Endothelial cell (in vitro differentiated cells): ENCODE results near the gene FAM53B. TPM values are rescaled to one million over a fixed set of nuclear protein-coding genes. Genes with fewer than 3 reads are reported as not detected.
"Not testable (repeated sequence)": the region's sequence is repeated elsewhere in the genome, so short reads cannot be mapped to it uniquely, and the experiment has no call there.

Experiments
- DNase-seq: peaks from one replicate; pipeline ENCODE4 v3.0.0; 2021; ENCODE audit warnings: low spot score
- H3K27ac Mint-ChIP-seq: one replicate; pipeline ENCODE4 v1.8.0; 2021; ENCODE audit warnings: mixed read lengths, inconsistent platforms; ENCODE audit not compliant: unreplicated experiment
- H3K27me3 Mint-ChIP-seq: one replicate; pipeline ENCODE4 v1.8.0; 2021; ENCODE audit warnings: mild to moderate bottlenecking, moderate library complexity, mixed read lengths, inconsistent platforms; ENCODE audit not compliant: unreplicated experiment
- H3K36me3 Mint-ChIP-seq: one replicate; pipeline ENCODE4 v1.8.0; 2021; ENCODE audit warnings: mild to moderate bottlenecking, low read depth, mixed read lengths, inconsistent platforms; ENCODE audit not compliant: unreplicated experiment
- H3K4me1 Mint-ChIP-seq: one replicate; pipeline ENCODE4 v1.8.0; 2021; ENCODE audit warnings: mild to moderate bottlenecking, mixed read lengths, inconsistent platforms; ENCODE audit not compliant: unreplicated experiment
- H3K4me3 Mint-ChIP-seq: one replicate; pipeline ENCODE4 v1.8.0; 2021; ENCODE audit warnings: mild to moderate bottlenecking, mixed read lengths, inconsistent platforms; ENCODE audit not compliant: unreplicated experiment
- H3K9me3 Mint-ChIP-seq: one replicate; pipeline ENCODE4 v1.8.0; 2021; ENCODE audit warnings: mixed read lengths, inconsistent platforms; ENCODE audit not compliant: unreplicated experiment
- total RNA-seq: library from RNA; stranded (reverse); fragmentation: NEBNext Ultra II Directional; extraction: Animal tissue kit (Norgen Biotek cat#: 25700); gene quantifications from one replicate; pipeline ENCODE4 v1.2.1, GENCODE V29; 2021; ENCODE audit not compliant: unreplicated experiment
- TF ChIP-seq, protein P1 (sequence below): fragments of 200-600 bp; sonication (generic); IDR thresholded peaks from one replicate; pipeline ENCODE4 v1.5.0; 2021; ENCODE audit warnings: antibody characterized with exemption; ENCODE audit not compliant: unreplicated experiment

Gene FAM53B
- total RNA-seq, 1 donor from 2014 or later: 21.0 TPM

GRCh38 chr10:124754227-124754626, 10.0 kb upstream of the FAM53B start:
- TF ChIP-seq, protein P1, sequence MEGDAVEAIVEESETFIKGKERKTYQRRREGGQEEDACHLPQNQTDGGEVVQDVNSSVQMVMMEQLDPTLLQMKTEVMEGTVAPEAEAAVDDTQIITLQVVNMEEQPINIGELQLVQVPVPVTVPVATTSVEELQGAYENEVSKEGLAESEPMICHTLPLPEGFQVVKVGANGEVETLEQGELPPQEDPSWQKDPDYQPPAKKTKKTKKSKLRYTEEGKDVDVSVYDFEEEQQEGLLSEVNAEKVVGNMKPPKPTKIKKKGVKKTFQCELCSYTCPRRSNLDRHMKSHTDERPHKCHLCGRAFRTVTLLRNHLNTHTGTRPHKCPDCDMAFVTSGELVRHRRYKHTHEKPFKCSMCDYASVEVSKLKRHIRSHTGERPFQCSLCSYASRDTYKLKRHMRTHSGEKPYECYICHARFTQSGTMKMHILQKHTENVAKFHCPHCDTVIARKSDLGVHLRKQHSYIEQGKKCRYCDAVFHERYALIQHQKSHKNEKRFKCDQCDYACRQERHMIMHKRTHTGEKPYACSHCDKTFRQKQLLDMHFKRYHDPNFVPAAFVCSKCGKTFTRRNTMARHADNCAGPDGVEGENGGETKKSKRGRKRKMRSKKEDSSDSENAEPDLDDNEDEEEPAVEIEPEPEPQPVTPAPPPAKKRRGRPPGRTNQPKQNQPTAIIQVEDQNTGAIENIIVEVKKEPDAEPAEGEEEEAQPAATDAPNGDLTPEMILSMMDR: no peak
- H3K4me3 Mint-ChIP-seq: no peak overlapping the region
- H3K4me1 Mint-ChIP-seq: peaks cover 8% of the 10 kb centered on the region
- no peaks in the 10 kb centered on the region for H3K36me3 Mint-ChIP-seq
- H3K27me3 Mint-ChIP-seq: peaks cover 2% of the 10 kb centered on the region
- H3K27ac Mint-ChIP-seq: no peak overlapping the region
- H3K9me3 Mint-ChIP-seq: no peaks in the 10 kb centered on the region
- no peak for DNase-seq

GRCh38 chr10:124748953-124749645, 4.9 kb upstream of the FAM53B start:
- Mint-ChIP-seq H3K36me3 (peaks cover 9% of the 10 kb centered on the region), H3K4me3 (no peak overlapping the region), H3K9me3 (no peaks in the 10 kb centered on the region), H3K27ac (no peak overlapping the region), H3K4me1 (peaks cover 9% of the 10 kb centered on the region), H3K27me3 (no peaks in the 10 kb centered on the region)
- TF ChIP-seq, protein P1: no peak
- DNase-seq: no peak

DNA sequence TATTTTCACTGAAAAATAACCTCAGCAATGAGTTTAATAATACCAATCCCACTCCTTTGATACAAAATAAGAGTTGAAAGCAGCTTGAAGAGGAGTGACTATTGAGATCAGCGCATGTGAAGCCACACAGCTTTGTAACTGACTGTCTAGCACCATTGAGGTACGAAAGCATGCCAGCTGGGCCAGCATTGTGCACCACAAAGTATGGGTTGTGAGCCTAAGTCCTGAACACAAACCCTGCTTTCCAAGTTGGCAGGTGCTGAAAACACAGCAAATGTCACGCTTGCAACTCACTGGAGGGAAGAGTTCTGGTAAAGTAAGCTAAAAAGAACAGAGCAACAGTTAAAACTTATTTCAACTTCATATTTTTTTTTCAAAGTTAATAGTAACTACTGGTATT, 4.0 kb upstream of the FAM53B start:
- no peak for DNase-seq
- H3K4me1 Mint-ChIP-seq: peaks cover 9% of the 10 kb centered on the region
- no peaks in the 10 kb centered on the region for H3K9me3 Mint-ChIP-seq
- H3K36me3 Mint-ChIP-seq: peaks cover 9% of the 10 kb centered on the region
- TF ChIP-seq, protein P1: no peak
- H3K27ac Mint-ChIP-seq: no peak overlapping the region
- peaks cover 2% of the 10 kb centered on the region for H3K27me3 Mint-ChIP-seq
- H3K4me3 Mint-ChIP-seq: no peak overlapping the region

- peaks cover 9% of the 10 kb centered on the region for H3K36me3 Mint-ChIP-seq
- H3K4me3 Mint-ChIP-seq: no peak overlapping the region
- H3K27ac Mint-ChIP-seq: no peak overlapping the region
- DNase-seq: no peak
- peaks cover 9% of the 10 kb centered on the region for H3K4me1 Mint-ChIP-seq
- TF ChIP-seq, protein P1: no peak
- peaks cover 2% of the 10 kb centered on the region for H3K27me3 Mint-ChIP-seq
- H3K9me3 Mint-ChIP-seq: no peaks in the 10 kb centered on the region
These were observed 3.6 kb upstream of the FAM53B start for GRCh38 chr10:124747745-124748144.

- peaks cover 2% of the 10 kb centered on the region for H3K27me3 Mint-ChIP-seq
These were observed 2.8 kb upstream of the FAM53B start for GRCh38 chr10:124746992-124747391.

GRCh38 chr10:124746447-124746846, 2.3 kb upstream of the FAM53B start:
- H3K4me1 Mint-ChIP-seq: peaks cover 19% of the 10 kb centered on the region
- H3K9me3 Mint-ChIP-seq, H3K36me3 Mint-ChIP-seq, DNase-seq, H3K27me3 Mint-ChIP-seq, H3K4me3 Mint-ChIP-seq, H3K27ac Mint-ChIP-seq: not testable (repeated sequence)

More at GRCh38 chr10:124746992-124747391, 2.8 kb upstream of the FAM53B start:
- H3K36me3 Mint-ChIP-seq: peaks cover 9% of the 10 kb centered on the region
- TF ChIP-seq, protein P1: no peak
- no peak overlapping the region for H3K27ac Mint-ChIP-seq
- H3K4me3 Mint-ChIP-seq: no peak overlapping the region
- peaks cover 15% of the 10 kb centered on the region for H3K4me1 Mint-ChIP-seq
- H3K9me3 Mint-ChIP-seq: no peaks in the 10 kb centered on the region
- no peak for DNase-seq
